ENCODE measurements around the gene GZMB.
A peak's percentile ranks its signal among the peaks of the same experiment; 100 is the strongest.
"Not testable (repeated sequence)": the region's sequence is repeated elsewhere in the genome, so short reads cannot be mapped to it uniquely, and the experiment has no call there.

Gene GZMB, protein sequence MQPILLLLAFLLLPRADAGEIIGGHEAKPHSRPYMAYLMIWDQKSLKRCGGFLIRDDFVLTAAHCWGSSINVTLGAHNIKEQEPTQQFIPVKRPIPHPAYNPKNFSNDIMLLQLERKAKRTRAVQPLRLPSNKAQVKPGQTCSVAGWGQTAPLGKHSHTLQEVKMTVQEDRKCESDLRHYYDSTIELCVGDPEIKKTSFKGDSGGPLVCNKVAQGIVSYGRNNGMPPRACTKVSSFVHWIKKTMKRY

DNA sequence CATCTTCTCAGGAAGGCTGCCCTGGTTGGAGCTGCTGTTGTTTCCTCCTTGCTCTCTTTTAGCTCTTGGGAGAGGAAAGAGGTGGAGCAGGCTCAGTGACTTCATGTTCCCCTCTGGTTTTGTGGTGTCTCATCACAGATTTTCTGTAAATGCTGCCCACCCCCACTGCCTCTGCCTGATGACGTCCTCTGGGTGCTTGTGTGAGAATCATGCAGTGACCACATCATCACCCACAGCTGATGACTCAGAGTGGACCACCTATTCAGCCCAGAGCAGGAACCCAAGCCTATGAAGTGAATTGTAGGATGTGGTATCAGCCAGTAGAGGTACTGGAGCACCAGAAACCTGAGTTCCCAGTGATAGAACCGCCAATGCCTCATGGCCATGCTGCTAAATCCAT, at the start of gene GZMB:
TSS of gene GZMB (minus strand) at position 33 of the 400 bp plus-strand sequence. CDS start at position 3, 30 bp downstream.
- DNase-seq (ENCODE audit: low spot score), result no peak

DNA sequence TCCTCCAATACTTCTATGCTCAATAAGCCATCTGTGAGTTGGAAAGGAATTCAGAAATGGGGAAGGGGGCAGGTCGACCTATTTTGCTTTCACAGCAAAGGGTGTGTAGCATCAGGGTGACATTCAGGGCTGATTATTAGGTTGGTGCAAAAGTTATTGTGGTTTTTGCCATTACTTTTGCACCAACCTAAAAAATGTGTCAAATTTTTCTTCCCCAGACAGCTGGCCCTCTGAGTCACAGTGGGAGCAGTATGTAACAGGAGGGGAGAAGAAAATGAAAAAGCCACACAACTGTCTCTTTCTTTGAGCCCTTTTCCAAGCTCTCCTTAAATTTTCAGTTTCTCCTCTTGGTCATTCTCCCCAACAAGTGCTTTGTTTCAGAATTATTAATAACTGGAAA, 47.1 kb upstream of the GZMB start:
- no peak for DNase-seq (ENCODE audit: low spot score)

DNA sequence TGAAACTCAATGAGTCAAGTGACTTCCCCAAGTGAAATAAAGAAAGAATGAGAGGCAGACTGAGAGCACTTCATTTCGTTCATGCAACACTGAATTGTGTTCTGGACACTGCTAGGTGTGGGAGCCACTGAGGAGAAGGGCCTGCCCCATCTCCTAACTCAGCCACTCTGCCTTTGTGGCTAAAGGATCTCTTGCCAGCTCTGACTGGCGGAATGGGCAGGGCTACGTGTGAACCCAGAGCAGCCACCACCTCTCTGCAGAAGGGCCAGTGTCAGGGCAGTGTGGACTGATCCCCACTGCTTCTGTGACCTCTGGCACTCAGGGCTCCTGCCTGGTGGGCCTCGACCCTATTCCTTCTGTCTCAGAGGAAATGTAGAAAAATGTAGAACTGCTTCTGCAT, 46.5 kb upstream of the GZMB start:
- no peak for DNase-seq (ENCODE audit: low spot score)

DNA sequence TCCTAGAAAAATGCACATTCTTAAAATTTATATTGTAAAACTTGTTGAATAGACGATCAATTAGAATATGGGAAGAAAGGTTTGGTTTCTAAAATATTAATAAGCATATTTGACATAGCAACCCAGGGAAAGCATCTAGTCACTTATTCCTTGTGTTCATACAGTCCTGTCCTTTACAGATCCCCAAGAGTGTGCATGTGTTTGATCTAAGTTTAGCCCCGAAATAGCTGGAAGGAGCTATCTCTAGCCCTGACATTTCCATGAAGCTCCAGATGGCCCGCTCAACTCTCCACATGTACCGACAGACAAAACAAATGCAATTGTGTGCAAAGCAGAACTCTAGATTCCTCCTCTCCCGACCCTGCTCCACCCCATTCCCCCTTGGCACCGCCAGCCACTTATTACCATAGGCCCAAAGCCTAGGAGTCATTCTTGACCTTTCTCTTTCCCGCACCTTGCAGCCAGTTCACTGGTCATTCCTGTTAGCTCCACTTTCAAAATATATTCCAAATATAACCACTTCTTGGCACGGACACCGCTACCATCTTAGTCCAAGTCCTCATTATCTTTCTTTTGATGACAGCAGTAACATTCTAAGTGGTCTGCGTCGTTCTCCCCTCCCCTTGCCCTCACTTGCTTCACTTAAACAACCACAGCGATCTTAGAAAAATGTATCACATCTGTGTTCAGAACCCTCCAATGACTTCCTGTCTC, 45.4 kb upstream of the GZMB start:
- DNase-seq (ENCODE audit: low spot score), result no peak

DNA sequence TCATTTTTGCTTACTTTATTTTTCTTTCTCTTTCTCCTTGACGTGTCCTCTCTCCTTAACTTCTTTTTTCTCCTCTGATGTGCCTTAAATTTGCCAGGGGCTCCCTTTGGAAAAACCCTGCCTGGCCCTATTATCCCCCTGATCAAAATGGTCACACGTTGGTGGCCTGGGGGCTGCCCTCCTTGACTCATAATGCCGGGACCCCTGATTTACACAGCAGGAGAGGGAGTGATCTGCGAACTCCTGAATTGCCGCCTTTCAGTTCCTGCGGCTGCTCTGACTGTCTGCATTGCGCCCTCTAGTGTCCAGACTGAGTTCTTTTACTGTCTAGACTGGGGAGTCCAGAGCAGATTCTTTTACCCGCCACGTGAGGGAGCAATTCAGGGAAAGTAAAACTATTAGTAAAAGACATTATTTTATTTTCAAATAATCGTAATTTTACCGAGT, 44.8 kb upstream of the GZMB start:
- peak; percentile 81 for DNase-seq (ENCODE audit: low spot score)

DNA sequence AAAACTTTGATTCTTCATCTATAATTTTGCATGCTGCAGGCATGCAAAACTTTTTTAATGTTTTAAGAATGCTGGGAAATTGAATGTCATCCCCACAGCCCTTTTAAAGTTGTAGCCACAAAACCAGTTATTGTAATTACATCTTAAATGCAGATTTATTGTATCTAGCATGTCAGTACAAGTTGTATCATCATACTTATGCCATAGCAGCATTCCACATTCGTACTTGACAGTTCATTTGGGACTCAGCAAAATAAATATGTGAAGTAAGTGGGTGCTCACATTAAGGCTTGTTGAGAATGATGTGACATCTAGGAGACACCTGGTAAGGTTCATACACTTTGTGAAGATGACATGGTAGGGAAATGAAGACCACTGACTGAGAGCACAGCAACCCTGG, 44.0 kb upstream of the GZMB start:
- DNase-seq (ENCODE audit: low spot score), result no peak

DNA sequence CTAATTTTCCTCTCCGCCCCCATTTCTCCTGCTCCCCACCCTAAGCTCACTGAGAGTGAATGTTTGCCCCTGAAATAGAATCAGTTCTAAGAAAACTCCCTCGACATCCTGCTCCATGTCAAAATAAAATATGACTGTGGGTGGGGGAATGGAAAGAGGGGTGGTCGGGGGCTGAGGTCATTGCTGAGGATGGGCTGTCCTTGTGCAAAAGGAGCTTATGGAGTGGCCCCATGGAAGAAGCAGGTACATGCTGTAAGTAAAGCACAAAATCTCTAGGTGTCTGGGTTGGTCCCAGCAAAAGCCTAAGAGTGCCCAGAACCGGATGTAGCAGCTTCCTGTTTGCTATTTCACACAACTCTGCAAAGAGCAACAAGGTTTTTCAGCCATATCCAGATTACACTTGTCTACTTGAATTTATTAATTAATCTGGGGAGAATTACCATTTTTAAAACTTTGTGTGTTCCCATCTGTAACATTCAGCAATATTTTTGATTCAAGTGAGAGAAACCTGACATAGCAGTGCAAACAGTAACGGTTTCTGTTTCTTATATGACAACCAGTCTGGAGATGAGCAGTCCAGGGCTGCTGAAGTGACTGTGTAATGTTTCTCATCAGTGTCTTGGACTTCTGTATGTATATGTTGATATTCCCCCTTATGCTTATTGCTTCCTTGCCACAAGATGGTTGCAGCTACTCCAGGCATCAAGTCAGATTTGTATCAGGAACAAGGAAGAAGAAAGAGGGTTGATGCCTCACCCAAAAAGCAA, 40.4 kb upstream of the GZMB start:
- DNase-seq (ENCODE audit: low spot score), result no peak

DNA sequence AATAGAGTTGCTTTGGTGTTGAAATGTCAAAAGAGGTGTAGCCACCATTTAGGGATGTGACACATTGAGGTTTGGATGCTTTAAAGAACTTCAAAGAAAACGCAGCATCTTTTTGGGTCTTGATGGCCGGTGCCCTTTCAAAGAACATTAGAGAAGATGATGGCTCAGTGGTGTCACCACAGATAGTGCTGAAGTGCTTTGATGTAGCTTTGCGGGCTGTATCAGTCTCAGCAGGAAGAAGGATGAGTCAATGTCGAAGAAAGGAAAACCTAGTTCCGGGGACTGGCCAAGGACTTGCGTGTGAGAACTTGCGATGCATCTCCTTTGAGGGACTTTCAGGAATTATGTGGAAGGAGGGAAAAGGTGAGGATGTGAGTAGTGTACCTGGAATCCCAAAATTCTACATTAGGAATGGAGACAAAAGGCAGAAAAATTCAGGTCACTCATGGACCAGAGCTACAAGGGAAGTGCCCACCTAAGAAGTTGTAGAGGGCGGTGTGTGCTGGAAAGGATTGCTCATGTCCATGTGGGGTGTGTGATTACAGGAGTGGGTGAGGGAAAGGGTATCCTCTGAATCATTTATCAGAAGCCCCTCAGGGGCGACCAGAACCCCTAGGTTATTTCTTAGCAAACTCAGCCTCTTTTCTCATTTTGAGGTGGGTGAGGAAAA, 39.7 kb upstream of the GZMB start:
- DNase-seq (ENCODE audit: low spot score), result no peak

DNA sequence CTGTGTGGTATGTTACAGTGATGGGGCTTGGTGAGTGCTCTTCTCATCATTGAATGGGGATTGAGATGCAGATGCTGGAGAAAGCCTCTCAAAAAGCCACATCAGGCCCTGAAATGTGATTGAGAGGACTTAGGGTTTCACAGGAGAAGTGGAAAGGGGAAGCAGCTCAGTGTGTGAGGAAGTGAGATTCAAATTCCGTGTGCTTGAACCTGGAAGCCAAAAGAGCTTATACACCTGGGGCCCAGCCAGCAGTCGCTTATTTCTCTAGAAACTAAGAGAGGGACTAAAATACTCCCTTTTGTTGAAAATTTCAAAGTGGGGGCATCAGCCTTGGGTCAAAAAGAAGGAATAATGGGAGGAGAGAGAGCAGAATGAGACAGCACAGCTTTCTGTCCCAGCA, 39.1 kb upstream of the GZMB start:
- DNase-seq (ENCODE audit: low spot score), result no peak

DNA sequence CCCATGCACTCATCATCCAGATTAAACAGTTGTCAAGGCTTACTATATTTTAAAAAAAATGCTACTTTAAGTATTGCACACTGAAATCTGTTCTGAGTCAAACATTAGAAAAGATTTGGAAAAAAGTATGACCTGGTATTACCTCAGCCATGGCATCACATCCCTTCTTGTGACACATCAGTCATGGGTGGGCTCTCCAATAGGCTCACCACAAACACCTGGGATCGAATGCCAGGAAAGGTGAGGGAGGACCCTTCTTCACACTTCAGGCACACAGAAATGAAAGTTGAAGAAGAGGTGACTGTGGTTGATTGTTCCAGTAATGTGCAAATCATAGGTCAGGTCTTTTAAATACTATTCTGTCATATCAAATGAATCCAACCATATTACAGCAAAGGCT, 36.6 kb upstream of the GZMB start:
- DNase-seq (ENCODE audit: low spot score), result no peak

DNA sequence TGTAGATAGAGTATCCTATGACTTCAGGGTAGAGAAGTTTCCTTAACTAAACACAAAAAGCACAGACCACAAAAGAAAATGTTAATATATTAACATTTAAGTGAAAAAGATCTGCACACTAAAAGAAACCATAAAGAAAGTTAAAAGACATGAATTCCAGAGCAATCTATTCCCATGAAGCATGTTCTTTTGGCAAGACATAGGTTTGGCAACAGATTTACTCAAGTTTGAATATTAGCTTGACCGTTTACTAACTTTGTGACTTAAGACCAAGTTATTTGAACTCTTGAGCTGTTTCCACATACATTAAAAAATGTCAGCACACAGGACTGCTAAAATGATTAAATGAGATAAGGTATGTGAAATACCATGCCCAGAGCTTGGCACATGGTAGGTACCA, 35.7 kb upstream of the GZMB start:
- no peak for DNase-seq (ENCODE audit: low spot score)

DNA sequence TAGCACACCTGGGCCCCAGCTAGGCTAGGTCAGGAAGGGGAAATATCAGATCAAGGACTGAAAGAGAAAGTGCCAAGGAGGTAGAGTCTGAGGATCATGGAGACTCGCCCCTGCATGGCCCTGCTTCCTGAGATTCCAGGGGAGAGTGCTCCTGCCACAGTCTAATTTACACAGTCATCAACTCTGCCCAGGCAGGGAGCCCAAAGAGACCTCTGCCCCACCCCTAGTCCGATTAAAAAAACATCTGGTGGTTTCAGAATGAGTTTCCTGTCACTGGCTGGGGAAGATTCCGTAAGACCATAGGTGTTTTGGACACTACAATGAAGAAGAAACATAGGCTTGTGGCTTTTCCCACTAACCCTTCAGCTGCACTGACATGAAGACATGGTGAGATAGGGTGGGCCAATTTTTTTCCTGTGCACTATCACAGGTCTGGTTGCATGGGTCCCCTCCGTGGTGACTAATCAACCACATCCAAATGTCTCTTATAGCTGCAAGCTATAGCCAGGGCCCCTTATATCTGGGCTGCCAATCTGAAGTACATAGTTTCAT, 31.5 kb upstream of the GZMB start:
- DNase-seq (ENCODE audit: low spot score), result no peak

DNA sequence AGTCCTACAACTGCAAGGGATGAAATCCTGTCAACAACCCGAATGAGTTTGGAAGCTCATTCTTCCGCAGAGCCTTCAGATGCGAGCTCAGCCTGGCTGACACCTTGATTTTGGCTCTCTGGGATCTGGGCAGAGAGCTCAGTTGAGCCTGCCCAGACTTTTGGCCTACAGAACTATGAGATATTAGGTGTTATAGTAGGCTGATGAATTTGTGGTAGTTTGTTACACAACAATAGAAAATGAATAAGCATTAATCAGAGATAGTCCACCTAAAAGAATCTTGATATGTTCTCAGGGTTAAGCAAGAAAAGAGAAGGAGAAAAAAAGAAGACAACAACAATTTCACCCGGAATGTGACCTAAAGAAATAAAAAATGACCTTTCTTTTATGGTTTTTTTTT, 30.4 kb upstream of the GZMB start:
- DNase-seq (ENCODE audit: low spot score), result no peak

DNA sequence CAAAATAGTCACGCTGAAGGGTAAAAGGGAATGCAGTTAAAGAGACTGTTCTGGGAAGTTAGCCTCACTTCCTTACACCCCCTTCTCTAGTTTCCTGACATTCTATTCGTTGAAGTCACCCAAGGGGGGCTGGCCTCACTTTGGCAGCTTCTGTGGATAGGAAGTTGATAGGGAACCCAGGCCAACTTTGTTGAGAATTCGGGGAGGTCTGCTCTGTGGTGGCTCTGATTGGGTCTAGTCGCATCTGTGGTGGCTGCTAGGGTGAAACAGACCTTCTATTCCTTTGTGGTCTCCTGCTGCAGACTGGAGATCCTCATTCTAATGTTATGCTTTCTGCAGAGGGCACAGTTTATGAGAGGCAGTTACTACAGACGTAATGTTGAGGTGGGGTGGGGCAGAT, 28.8 kb upstream of the GZMB start:
- no peak for DNase-seq (ENCODE audit: low spot score)

DNA sequence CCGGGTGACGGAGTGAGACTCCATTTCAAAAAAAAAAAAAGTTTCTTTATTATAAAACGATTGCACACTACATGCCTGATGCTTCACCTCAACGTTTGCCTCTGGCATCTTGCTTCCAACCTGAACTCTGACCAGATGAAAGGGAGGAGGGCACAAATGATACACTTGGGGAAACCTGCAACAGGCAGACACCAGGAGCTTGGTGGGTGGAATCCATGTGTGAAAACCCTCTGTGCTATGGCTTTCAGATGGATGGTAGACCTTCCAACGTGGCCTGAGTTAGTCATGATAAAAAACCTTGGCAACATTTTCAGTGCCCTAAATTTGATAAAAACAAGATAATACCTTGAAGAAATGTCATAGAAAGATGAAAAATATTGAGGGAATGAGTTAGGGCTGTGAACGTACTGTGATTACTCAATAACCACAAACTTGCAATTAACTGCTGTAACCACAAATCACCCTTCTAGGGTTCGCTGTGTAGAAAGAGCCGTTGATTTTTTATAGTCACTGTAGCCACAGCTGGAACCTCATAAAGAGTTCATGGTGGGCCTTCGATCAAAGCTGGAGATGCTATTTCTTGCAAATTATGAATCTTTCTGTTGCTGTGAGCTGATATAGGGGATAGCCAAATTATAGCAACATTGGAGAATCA, 26.1 kb upstream of the GZMB start:
- DNase-seq (ENCODE audit: low spot score), result no peak

DNA sequence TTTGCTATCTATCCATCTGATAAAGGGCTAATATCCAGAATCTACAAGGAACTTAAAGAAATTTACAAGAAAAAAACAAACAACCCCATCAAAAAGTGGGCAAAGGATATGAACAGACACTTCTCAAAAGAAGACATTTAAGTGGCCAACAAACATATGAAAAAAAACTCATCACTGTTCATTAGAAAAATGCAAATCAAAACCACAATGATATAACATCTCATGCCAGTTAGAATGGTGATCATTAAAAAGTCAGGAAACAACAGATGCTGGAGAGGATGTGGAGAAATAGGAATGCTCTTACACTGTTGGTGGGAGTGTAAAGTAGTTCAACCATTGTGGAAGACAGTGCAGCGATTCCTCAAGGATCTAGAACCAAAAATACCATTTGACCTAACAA, 14.4 kb upstream of the GZMB start:
- not testable (repeated sequence) for DNase-seq (ENCODE audit: low spot score)

DNA sequence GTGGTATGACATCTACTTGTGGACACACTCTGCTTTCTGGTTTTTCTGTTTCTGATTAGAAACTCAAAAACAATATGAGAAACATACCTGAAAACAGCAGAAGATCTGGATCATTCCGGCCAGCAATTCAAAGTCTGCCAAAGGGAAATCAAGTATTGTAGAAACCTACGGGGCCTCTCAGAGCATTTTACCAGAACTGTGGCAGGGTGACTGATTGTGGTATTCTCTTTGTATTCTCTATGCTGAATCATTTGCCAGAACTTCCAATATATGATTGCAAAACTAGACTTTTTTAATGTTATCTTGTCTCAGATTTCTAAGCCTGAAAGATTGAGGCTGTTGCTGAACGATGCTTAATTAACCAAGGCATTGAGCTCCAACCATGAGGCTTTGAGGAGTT, 5.9 kb upstream of the GZMB start:
- no peak for DNase-seq (ENCODE audit: low spot score)

DNA sequence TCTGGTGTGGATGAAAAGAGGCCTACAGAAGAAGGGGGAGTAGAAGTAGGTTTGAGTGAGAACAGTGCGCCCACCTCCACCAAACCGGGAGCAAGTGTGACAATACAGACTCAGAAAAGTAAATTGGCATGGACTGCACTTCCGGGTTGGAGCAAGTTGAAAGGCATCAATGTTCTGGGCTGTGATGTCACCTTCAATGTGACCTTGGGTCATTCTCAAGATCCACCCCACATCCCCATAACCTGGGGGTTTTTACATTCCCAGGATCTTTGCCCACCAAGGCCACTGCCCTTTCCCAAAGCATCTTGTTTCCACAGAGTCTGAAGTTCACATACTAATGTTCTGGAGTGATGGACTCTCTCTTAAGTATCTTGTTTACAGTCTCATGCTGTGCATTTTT, 5.3 kb upstream of the GZMB start:
- DNase-seq (ENCODE audit: low spot score), result no peak

DNA sequence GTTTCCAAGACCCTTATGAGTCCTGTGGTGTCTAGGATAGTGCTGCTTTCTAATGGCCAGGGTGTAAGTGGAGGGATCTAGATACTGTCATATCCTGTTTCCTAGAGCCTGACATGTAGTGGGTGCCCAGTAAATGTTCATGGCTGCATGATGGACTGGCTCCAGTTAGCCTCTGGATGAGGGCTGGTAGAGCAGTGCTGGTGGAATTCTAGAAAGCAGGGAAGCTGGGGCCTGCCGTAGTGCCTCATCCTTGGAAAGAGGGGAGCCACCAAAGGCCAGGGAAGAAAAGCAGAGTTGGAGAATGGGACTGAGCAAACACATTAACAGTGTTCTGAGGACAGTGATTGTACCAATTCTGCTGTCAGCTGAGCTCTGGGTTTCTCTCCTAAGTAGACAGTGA, 637 bp downstream of the GZMB start:
- DNase-seq (ENCODE audit: low spot score), result no peak

DNA sequence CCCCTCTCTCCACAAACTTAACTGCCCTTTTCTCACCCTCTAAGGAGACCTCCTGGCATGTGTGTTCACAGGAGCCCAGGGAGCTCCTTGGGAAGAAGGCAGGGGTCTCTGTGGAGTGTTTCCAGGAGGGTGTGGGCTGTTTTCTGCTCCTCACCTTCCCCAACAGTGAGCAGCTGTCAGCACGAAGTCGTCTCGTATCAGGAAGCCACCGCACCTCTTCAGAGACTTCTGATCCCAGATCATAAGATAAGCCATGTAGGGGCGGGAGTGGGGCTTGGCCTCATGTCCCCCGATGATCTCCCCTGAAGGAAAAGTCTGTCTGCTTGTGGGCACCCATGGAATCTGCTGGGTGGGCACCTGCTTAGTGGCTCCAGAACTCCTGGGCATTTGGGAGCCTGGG, 1.2 kb downstream of the GZMB start:
- DNase-seq (ENCODE audit: low spot score), result no peak

DNA sequence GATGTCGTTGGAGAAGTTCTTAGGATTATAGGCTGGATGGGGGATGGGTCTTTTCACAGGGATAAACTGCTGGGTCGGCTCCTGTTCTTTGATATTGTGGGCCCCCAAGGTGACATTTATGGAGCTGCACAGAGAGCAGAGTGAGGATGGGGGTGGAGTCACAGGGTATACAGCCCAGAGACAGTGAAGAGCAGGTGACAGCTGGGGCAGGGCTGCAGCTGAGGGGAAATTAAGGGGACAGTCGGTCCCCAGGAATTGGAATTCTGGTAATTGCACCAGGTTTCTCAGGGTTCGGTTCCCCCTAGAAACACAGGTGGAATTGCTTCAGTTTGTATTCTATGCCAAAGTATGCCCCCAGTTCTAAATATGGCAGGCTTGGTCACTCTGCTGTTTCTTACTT, 1.7 kb downstream of the GZMB start:
- DNase-seq (ENCODE audit: low spot score), result no peak
